Esophagus squamous epithelium (tissue), 5 donors: ENCODE results near the gene SH3PXD2A. TPM values are rescaled to one million over a fixed set of nuclear protein-coding genes. Genes with fewer than 3 reads are reported as not detected.

Experiments
- DNase-seq: peaks from one replicate; lab custom pipeline; 2025; lab: John Stamatoyannopoulos, UW
- H3K27ac ChIP-seq, 4 donors: fragments of 200-600 bp; sonication (generic); one replicate each; pipeline ENCODE4 v1.5.1; 2016 to 2019; ENCODE audit warnings: mild to moderate bottlenecking in 1 of 4
- H3K27me3 ChIP-seq, 4 donors: fragments of 200-600 bp; sonication (generic); 1 replicate in 3 of 4; 2 replicates in 1 of 4; pipeline versions ENCODE4 v1.5.1 to v1.6.0; 2017 to 2021; ENCODE audit warnings: antibody characterized with exemption in 1 of 4
- H3K36me3 ChIP-seq, 3 donors: fragments of 200-600 bp; sonication (generic); one replicate each; pipeline ENCODE4 v1.5.1; 2016 to 2019
- H3K4me1 ChIP-seq, 3 donors: fragments of 200-600 bp; sonication (generic); one replicate each; pipeline ENCODE4 v1.5.1; 2017 to 2019
- H3K4me3 ChIP-seq, 4 donors: fragments of 200-600 bp; sonication (generic); 1 replicate in 3 of 4; 2 replicates in 1 of 4; pipeline ENCODE4 v1.5.1; 2016 to 2019; ENCODE audit warnings: mild to moderate bottlenecking in 2 of 4, moderate library complexity in 1 of 4
- H3K9me3 ChIP-seq, 3 donors: fragments of 200-600 bp; sonication (generic); one replicate each; pipeline ENCODE4 v1.5.1; 2016 to 2019
- CTCF ChIP-seq, 6 experiments: fragments of 450-650 bp in 4 of 6; fragments of 200-600 bp in 2 of 6; sonication (generic) in 2 of 6; IDR thresholded peaks; one replicate each; pipeline ENCODE4 v1.5.1; 2016 to 2019; ENCODE audit warnings: antibody characterized with exemption in 6 of 6, mild to moderate bottlenecking in 4 of 6, moderate library complexity in 4 of 6
- POLR2A ChIP-seq, 4 donors: fragments of 450-650 bp; IDR thresholded peaks; one replicate each; pipeline ENCODE4 v1.6.1; 2017; ENCODE audit warnings: antibody characterized with exemption in 4 of 4, mild to moderate bottlenecking in 4 of 4, moderate library complexity in 3 of 4
- WGBS, 2 donors: methylation state at CpG; one replicate each; pipeline ENCODE4 v1.1.5; 2018; 5-methylcytosine and 5-hydroxymethylcytosine counted together
- intact Hi-C: fragments of 100-400 bp; cut with DNase I; formaldehyde crosslinking; loops from one replicate; pipeline ENCODE4 v1.15.0; 2022
- total RNA-seq, 4 donors: library from RNA; depleted of rRNA; stranded (reverse); fragments of >200 nt; gene quantifications; one replicate each; pipeline ENCODE4 v1.1.0, GENCODE V29; 2016
- donor health status: DM: yes; HTN: yes; CAD: no.

Gene SH3PXD2A
- total RNA-seq, 4 donors from 2014 or later, result 25.1 to 57.8 (median 42.7) TPM

GRCh38 chr10:103781329-103782061 is 73.9 kb downstream of the SH3PXD2A start:
- TF ChIP-seq CTCF (IDR thresholded peaks at IDR 0.05) (peak in 3 of 6 experiments; percentile 39 to 69 (median 48)), POLR2A (IDR thresholded peaks at IDR 0.05) (no peak)
- H3K9me3 ChIP-seq, result no peaks in the 10 kb centered on the region
- H3K4me1 ChIP-seq, result peaks cover 61 to 100% (median 75%) of the 10 kb centered on the region in 3 donors
- H3K27ac ChIP-seq, result peak overlapping the region; percentile 88 to 94 (median 90)
- 35 to 42% methylated on average over 5 of the region's 6 CpGs for WGBS, 2 donors
- H3K27me3 ChIP-seq, result no peaks in the 10 kb centered on the region
- H3K4me3 ChIP-seq, result no peak overlapping the region
- DNase-seq, result no peak
- H3K36me3 ChIP-seq, result no peaks in the 10 kb centered on the region
- intact Hi-C loops, result loop anchor here (10.0 kb wide), 1 partner anchor 73 kb away; the partner anchor contains the start of gene SH3PXD2A

GRCh38 chr10:103780242-103781149 is 74.9 kb downstream of the SH3PXD2A start:
- intact Hi-C loops, result loop anchor here (10.0 kb wide), 1 partner anchor 74 kb away; the partner anchor contains the start of gene SH3PXD2A
- TF ChIP-seq CTCF (IDR thresholded peaks at IDR 0.05), result no peak
- TF ChIP-seq POLR2A (IDR thresholded peaks at IDR 0.05), result no peak
- DNase-seq, result no peak
- no peaks in the 10 kb centered on the region for H3K9me3 ChIP-seq
- no peaks in the 10 kb centered on the region for H3K27me3 ChIP-seq
- H3K27ac ChIP-seq, result peak overlapping the region; percentile 88 to 94 (median 90)
- WGBS, 2 donors, result 44 to 50% methylated on average over 6 to 8 of the region's 8 CpGs
- peaks cover 54 to 91% (median 70%) of the 10 kb centered on the region in 3 donors for H3K4me1 ChIP-seq
- H3K4me3 ChIP-seq, result no peak overlapping the region
- no peaks in the 10 kb centered on the region for H3K36me3 ChIP-seq

GRCh38 chr10:103778358-103779139 is 76.8 kb downstream of the SH3PXD2A start:
- intact Hi-C loops, result loop anchor here (5.0 kb wide), 1 partner anchor 36 kb away; no protein-coding TSS in a partner anchor
- H3K4me3 ChIP-seq, result no peak overlapping the region
- H3K36me3 ChIP-seq, result no peaks in the 10 kb centered on the region
- DNase-seq, result no peak
- WGBS, 2 donors, result 80 to 88% methylated on average over 7 to 10 of the region's 10 CpGs
- peak overlapping the region in 3 of 4 donors; percentile 90 to 94 (median 91) for H3K27ac ChIP-seq
- H3K9me3 ChIP-seq, result no peaks in the 10 kb centered on the region
- H3K27me3 ChIP-seq, result no peaks in the 10 kb centered on the region
- TF ChIP-seq POLR2A (IDR thresholded peaks at IDR 0.05), result no peak
- TF ChIP-seq CTCF (IDR thresholded peaks at IDR 0.05), result no peak
- peaks cover 40 to 74% (median 50%) of the 10 kb centered on the region in 3 donors for H3K4me1 ChIP-seq

- WGBS, 2 donors, result 28 to 32% methylated on average over 10 to 12 of the region's 12 CpGs
- Histone ChIP-seq H3K27me3 (no peaks in the 10 kb centered on the region), H3K36me3 (no peaks in the 10 kb centered on the region), H3K27ac (peak overlapping the region; percentile 66 to 90 (median 76)), H3K4me3 (no peak overlapping the region), H3K9me3 (no peaks in the 10 kb centered on the region), H3K4me1 (peaks cover 47 to 74% (median 48%) of the 10 kb centered on the region in 3 donors)
- TF ChIP-seq POLR2A (IDR thresholded peaks at IDR 0.05), result no peak
- TF ChIP-seq CTCF (IDR thresholded peaks at IDR 0.05), result no peak
- intact Hi-C loops, result loop anchor here (5.0 kb wide), 1 partner anchor 35 kb away; no protein-coding TSS in a partner anchor
- no peak for DNase-seq
These were observed 78.3 kb downstream of the SH3PXD2A start for GRCh38 chr10:103776878-103777591.
